ENCODE data around the gene RFK.

The RFK gene

DNA sequence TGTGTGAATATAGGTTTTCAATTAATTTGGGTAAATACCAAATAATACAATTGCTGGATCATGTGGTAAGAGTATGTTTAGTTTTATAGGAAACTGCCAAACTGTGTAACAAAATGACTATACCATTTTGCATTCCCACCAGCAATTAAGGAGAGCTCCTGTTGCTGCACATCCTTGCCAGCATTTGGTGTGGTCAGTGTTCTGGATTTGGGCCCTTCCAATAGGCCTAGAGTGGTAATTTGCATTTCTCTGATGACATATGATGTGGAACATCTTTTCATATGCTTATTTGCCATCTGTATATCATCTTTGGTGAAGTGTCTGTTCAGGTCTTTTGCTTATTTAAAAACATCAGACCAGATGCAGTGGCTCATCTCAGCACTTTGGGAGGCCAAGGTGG is 11.6 kb upstream of the RFK start:
- DNase-seq: no peak

DNA sequence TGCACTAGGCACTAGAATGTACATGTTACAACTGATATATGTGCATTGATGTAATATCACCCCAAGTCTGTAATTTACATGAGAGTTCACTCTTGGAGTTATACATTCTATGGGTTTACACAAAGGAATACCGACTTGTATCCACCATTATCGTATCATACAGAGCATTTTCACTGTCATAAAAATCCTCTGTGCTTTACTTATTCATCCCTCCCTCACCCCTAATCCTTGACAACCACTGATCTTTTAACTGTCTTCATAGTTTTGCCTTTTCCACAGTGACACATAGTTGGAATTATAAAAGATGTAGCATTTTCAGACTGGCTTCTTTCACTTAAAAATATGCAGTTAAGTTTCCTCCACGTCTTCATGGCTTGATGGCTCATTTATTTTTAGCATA is 11.1 kb upstream of the RFK start:
- no peak for DNase-seq

DNA sequence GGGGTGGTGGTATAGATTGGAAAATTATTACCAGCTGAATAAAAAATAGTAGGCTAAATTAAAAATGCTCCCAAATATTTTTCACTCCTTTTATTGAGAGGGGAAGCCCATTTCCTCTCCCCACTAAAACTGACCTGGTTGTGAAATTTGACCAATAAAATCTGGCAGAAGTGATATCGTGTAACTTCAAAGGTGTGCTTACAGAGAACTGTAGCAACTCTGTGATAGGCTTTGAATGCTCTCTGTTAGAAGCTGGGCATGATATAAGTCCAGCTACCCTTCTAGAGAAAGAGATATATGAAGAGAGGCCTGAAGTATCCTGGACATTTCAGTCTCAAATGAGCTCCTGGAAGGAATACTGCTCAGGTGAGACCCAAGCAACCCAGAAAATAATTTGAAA is 10.2 kb upstream of the RFK start:
- no peak for DNase-seq

DNA sequence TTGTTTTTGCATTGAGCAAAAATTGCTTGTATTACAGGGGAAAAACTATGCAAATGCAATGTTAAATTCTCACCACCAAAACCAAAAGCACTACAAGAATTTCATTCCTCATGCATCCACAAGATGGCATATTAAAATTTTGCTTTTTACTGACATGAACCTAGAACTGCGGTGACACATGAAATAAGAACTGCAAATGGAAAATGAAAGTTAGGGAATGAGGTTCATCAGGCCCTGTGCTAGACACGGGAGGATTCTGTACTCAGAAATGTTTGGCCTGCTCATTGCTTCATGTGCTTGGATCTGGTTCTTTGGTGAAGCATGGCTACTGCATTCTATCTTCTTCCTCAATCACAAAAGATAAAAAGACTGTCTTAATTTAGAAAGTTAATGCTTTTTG is 9.1 kb upstream of the RFK start:
- DNase-seq: no peak

DNA sequence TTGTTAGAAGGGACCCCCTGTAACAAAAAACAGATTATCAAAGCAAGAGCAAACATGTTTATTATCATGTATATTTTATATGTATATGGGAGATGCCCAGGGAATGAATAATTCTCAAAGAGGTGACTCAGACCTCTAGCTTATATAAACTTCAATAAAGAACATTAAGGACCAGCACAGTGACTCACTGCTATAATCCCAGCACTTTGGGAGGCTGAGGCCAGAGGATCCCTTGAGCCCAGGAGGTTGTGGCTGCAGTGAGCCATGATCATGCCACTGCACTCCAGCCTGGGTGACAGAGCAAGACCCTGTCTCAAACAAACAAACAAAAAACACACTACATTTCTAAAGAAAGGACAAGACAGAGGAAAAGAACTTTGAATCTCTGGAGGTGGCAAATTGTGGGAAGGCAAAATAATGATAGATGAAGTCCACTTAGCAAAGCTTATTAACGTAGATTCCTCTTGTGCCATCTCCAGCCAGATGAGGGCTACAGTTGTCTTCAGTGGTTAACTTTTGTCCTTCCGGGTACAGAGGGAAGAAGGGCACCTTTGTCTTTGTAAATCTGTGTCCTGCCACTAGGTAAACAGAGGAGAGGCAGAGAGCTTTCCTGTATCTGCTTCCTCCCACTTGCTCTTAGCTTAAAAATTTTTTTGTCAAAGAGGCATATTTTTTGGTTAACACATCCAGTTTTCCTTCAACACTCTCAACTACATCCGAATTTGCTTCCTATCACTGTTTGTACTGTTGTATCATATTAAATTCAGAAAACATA is 7.5 kb upstream of the RFK start:
- DNase-seq: no peak

DNA sequence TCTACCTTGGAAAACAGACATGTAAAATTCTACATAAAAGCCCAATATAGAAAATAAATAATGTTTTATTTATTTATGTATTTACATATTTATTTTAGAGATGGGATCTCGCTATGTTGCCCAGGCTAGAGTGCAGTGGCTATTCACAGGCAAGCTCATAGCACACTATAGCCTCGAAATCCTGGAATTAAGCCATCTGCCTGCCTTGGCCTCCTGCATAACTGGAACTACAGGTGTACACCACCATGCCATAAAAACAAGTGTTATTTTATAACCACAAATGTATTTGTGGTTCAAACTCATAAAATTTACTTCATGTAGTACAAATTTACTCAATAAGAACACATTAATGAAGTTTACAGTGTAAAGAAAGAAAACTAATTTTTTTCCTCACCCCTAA is 7.0 kb upstream of the RFK start:
- DNase-seq: no peak

DNA sequence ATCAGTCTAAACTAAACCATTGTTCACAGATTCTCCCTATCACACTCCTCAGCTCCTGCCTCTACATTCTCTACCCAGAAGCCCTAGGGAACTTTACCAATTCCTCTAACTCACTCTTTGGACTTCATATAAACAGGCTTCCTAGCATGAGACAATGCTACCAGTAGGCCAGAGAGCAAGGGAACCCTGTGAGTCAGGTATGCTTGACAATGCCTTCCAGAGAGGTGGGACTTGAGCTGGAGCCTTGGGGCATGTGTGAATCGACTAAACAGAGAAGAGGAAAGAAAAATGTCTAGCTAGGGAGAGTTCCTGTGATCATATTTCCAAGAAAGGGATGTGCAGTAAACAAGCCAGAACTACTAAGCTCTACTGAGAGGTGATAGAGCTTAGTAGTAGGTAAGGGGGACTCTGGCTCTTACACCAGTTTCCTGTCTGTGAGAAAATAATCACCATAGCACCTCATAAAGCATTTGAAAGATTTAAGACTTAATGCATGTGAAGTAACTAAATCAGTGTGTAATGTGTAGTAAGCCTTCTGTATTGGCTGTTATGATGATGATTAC is 6.4 kb upstream of the RFK start:
- DNase-seq: no peak

DNA sequence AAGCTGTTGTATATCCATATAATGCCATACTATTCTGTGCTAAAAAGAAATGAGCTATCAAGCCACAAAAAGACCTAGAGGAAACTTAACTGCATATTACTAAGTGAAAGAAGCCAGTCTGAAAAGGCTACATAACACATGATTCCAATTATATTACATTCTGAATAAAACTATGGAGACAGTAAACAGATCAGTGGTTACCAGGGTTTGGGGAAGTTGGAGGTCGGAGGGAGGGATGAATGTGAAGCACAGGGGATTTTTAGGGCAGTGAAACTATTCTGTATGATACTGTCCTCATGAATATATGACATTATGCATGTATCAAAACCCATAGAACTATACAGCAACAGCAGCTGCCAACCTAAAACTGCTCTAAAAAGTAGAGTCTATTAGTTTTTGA is 5.6 kb upstream of the RFK start:
- no peak for DNase-seq

DNA sequence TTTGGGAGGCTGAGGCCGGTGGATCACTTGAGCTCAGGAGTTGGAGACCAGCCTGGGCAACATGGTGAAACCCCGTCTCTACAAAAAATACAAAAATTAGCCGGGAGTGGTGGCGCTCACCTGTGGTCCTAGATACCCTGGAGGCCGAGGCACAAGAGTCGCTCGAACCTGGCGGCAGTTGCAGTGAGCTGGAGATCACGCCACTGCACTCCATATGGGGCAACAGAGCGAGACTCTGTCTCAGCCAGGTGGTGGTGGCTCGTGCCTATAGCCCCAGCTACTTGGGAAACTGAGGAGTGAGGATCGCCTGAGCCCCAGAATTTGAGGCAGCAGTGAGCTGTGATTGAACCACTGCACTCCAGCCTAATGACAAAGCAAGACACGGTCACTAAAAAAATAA is 2.4 kb upstream of the RFK start:
- DNase-seq: no peak

DNA sequence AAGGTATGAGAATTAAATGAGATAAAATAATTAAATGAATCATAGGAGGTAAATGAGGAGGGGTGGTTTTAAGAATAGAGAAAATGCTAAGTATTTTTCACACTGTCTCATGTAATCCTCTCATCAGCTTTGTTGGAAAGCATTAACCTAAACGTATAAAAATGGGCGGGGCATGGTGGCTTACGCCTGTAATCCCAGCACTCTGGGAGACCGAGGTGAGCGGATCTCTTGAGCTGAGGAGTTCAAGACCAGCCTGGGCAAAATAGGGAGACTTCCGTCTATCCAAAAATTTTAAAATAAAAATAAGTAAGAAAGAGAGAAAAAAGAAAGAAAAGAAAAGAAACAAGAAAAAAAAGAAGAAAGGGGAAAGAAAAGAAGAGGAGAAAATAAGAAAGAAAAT is 1.9 kb upstream of the RFK start:
- DNase-seq: no peak

DNA sequence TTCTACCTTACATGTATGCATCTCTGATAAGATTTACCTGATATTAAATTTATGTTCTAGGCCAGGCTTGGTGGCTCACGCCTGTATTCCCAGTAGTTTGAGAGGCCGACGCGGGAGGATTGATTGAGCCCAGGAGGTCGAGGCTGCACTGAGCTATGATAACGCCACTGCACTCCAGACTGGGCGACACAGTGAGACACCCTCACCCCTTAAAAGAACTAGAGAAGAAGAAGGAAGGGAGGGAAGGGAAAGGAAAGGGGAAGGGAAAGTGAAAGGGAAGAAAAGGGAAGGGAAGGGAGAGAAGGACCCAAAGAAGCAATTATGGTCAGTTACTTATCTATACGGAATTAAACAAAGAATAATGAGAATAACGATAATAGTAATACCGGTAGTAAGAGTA is 1.2 kb upstream of the RFK start:
- DNase-seq: no peak

DNA sequence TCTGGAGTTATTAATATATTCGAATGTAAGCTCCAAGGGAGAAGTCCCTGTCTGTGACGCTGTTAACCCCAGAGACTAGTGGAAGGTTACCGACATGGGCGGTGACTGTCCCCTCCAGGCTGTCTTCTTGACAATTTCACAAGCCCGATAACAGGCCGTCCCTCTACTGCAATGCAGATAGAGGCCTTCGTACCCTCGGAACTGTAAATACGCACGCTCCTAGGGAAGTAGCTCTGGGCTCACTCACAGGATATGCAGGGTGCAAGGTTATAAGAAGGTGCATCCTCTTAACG is 680 bp upstream of the RFK start:
- DNase-seq: peak; percentile 15

DNA sequence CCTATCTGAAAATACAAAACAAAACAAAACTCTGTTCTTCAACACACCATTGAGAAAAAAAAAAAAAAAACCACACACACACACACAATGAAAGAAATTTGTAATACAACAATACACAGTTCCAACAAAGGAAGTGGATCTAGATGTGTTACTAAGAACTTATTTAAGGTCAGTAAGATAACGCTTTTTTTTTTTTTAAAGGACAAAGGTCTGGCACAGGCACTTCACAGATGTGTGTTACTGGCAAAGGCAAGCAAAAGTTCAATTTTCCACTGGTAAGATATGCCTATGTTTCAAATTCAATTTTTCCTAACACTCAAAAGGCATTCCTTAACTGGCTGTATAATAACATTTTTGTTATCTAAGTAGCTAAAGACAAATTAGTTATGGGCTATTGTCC is 3.6 kb downstream of the RFK start:
- no peak for DNase-seq

DNA sequence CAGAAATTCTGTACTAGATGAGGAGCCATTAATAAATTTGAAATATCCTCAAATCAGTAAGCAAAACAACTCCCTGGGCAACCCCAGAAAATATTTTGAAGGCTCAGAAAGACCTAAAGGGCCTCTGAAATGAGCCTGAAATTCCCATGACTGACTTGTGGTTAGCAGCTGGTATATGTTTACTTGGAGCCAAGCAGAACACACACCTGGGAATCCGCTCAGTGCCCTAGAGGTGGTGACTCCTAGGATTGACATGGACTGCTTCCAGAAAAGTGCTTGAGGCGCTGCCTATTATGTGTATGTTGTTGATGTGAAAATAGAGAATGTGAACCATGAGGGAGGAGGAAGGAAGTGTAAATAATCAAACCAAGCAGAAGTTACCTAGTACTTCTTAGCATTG is 14.7 kb downstream of the RFK start:
- peak; percentile 52 for DNase-seq

DNA sequence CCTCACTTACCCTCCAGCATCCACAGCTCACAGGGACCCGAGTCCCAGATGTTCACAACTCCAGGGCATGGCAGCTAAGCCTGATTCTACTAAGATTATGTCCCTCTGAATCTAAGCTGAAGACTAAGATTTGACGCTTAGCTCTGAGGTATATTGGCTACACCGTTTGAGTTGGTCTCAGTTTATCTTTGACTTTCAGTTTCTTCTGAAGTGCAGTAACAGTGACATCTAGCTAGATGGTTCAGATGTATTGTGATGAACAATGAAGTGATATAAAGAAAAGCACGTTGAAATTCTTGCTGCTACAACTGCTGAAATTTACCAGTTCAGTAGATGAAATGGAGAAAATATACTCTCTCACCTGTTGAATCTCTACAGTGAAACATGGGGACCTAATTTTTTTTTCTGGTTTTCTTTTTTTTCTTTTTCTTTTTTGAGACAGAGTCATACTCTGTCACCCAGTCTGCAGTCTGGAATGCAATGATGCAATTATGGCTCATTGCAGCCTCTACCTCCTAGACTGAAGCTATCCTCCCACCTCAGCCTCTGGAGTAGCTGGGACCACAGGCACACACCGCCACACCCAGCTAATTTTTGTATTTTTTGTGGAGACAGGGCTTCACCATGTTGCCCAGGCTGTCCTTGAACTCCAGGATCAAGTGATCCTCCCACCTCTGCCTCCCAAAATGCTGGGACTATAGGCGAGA is 15.7 kb downstream of the RFK start:
- no peak for DNase-seq

DNA sequence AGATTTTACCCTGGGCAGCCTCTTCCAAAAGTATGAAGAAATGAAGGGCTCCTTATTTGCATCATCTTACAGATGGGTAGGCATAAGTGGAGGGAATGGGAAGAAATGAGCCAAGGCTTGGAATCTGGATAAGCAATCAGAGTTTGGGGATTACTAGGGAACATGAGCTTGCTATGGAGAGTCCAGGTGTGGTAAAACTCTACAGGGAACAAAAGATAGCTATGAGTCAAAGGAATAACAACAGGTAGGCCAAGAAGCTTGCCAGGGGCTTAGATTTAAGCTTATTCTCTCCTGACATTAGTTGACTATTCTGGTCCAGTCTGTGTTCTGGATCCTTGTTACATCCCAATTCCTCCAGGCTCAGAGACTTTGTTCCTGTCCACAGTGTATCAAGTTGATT is 16.4 kb downstream of the RFK start:
- no peak for DNase-seq

DNA sequence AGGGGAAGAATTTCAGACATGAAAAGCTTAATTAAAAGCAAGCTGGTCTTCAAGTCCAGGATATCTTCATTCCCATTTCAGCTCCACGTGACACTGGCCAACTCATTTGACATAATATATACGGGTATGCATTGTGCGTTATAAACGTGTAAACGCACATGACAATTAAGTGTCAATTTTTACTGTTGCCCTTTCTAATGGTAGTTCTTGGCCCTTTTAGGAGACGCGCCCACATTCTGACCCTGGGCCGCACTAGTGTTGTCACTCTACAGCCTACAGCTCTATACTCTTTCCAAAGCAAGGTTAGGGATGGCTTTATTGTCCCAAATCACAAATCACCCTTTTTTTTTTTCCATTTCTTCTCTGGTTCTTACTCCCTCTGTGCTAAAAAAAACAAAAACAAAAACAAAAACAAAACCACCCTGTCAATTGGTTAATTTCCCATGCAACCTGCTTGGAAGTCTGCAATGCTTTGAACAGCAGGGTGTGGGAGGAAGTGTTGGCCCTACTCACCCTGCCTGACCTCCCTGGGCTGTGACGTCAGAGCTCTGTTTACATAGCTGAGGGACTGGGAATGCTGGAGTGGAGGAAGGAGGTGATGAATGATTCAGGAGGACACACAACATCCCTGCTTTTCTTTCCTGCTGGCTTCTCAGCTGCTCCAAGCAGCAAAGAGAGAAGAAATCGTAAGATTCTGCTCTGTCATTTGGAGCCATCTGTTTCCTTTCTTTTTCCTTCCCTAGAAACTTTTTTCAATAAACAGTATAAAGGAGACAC is 19.3 kb downstream of the RFK start:
- no peak for DNase-seq

DNA sequence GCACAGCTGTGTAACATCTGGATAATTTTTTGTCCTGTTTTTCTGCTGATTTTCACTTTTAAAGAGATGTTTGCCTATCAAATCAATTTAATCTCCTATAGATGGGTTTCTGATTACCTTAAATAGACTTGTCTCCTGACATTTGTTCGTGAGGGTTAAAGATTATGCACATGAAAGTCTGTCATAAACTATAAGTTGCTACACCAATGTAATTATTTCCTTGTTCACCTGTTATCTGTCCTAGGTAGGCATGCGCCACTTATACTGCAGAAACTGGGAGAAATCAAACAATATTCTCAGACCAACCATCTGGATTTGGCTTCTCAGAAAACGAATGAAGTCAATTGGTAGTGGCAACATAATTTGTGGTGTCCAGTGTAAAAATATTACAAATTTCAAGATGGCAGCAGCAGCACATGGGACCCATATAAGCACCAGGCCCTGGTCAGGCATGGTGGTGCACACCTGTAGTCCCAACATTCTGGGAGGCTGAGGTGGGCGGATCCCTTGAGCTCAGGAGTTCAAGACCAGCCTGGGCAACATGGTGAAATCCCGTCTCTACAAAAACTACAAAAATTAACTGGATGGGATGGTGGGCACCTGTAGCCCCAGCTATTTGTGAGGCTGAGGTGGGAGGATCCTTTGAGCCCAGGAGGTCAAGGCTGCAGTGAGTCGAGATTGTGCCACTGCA is 20.3 kb downstream of the RFK start:
- DNase-seq: no peak

DNA sequence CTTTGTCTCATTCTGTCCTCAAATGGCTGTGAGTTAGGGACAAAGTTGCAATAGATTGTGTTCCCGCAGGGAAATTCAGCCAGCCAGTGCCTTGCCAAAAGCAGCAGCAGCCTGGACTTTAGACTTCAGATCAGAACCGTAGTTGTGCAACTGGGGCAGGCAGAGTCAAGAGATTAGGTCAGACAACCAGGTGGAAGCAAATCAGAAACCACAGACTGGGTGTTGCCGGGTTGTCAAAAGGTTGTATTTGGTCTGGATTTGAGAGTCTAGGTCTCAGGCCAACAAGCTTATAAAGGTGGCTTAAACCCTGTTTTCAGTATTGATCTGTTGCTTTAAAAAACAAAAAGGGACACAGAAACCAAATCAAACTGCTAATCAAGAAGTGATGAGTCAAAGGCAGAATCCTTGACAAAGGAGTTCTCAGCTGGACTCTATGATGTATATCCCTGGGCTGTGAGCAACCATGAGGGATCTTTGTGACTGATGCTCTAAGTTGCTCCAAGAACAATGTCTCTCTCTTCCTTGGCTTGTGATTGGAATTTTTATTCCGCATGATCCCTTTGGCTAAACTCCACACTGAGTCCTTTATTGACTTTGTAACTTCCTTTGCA is 20.9 kb downstream of the RFK start:
- no peak for DNase-seq

DNA sequence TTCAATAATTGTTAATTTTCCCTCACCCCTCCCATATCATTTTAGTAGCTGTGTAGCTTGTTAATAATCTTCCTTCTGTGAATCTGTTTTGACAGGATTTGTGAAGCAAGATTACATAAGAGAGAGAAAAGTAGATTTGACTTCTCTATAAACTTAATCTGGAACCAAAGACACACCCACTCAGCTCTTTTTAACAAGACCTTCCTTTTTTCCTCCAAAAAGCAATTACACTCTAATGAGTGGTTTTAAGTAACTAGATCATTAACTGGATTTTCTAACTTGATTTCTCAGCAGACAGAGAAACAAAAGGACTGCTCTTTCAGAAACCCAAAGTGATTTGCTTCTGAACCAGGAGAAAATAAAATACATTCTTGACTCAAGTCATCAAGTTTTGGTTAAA is 21.9 kb downstream of the RFK start:
- no peak for DNase-seq

DNA sequence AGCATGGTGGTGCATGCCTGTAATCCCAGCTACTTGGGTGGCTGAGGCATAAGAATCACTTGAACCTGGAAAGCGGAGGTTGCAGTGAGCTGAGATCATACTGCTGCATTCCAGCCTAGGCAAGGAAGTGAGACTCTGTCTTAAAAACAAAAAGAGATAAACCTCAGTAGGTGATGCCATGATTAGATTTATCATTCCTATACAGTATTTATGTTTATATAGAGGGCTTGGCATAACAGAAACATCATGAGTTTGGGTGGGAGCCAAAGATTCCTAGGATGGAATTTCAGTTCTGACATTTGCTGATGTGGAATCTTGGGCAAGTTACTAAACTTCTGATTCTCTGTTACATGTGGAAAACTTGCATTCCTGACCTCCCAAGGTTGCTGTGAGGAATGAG is 22.3 kb downstream of the RFK start:
- no peak for DNase-seq

DNA sequence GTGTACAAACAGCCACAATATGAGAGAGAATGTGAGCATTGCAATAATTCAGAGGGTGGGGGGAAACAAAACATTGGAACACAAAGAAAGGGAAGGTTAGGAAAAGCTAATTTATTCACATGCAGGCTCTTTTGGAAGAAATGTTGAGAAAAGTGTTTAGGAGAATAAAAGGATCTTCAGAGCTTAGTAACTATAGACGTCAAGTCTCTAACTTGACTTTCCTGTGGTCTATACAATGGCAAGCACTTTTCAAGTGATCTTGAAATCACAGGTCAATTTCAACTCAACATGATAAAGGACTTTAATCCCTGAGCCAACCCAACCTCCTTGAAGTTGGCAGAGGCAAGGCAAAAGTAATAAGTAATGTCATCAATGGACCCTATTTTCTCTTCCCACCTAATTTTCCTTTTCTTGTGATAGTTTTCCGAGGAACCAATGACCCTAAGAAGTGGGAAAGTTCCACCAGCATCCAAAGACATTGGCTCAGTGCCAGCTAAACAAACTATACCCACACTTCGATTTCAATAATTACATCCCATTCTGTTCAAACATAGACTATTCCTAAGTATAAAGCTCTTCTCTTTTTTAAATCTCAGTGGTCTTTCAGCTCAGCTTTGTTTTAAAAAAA is 23.7 kb downstream of the RFK start:
- DNase-seq: peak; percentile 57

Data from DMS79 (cell line).